Measurements from ENCODE around the gene TMEM150A.

TMEM150A gene

DNA sequence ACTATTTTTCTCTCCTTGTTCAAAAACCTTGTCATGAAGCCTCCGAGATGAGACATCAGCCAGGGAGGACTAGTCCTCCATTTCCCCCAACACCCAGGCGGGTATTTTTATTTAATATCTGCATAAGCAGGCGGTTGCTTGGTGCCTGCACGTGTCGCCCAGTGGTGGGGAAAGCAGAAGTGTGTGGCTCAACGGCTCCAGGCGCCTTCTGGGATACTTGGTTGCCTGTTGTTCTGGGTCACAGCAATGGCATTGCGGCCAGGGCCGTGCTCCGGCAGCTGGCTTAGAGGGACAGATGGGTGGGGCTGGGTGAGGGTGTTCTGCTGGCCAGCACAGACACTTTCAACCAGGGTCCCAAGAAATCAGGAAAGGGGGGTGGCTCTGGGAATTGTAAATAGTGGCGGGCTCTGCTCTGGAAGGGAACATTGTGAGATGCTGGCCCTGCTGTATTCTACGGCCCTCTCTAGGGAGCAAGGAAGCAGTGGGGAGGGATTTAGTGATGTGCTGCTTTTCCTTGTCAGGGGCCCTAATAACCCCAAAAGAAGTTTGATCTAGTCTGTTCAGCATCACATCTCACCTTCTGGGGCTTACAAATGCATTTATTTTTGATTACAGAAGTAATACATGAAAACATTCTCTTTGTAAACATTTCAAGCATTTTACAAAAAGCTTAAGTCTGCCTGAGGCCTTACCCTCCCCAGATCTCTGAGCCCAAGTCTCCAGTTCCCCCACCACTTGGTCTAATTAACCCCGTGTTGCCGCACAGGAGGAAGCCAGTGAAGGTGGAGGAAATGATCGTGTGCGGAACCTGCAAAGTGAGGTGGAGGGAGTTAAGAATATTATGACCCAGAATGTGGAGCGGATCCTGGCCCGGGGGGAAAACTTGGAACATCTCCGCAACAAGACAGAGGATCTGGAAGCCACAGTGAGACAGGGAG is 24.0 kb downstream of the TMEM150A start:
- ChIA-PET CTCF (interaction anchor here (0.7 to 1.0 kb wide), 2 partner anchors 8 to 24 kb away, joined by 3 read pairs; partner anchors contain the start of gene TMEM150A), POLR2A (ENCODE audit: low non-redundant PET) (interaction anchor here (0.6 to 2.2 kb wide), 3 partner anchors 17 to 71 kb away, joined by 3 to 6 read pairs (median 5); partner anchors contain the start of genes C2orf68 and RNF181)
- H3K27ac ChIP-seq, result peak overlapping the region; percentile 88
- no peak for DNase-seq (ENCODE audit: low spot score)
- TF ChIP-seq, protein P1, sequence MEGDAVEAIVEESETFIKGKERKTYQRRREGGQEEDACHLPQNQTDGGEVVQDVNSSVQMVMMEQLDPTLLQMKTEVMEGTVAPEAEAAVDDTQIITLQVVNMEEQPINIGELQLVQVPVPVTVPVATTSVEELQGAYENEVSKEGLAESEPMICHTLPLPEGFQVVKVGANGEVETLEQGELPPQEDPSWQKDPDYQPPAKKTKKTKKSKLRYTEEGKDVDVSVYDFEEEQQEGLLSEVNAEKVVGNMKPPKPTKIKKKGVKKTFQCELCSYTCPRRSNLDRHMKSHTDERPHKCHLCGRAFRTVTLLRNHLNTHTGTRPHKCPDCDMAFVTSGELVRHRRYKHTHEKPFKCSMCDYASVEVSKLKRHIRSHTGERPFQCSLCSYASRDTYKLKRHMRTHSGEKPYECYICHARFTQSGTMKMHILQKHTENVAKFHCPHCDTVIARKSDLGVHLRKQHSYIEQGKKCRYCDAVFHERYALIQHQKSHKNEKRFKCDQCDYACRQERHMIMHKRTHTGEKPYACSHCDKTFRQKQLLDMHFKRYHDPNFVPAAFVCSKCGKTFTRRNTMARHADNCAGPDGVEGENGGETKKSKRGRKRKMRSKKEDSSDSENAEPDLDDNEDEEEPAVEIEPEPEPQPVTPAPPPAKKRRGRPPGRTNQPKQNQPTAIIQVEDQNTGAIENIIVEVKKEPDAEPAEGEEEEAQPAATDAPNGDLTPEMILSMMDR (conservative IDR thresholded peaks at IDR 0.05; ENCODE audit: low read depth), result no peak

DNA sequence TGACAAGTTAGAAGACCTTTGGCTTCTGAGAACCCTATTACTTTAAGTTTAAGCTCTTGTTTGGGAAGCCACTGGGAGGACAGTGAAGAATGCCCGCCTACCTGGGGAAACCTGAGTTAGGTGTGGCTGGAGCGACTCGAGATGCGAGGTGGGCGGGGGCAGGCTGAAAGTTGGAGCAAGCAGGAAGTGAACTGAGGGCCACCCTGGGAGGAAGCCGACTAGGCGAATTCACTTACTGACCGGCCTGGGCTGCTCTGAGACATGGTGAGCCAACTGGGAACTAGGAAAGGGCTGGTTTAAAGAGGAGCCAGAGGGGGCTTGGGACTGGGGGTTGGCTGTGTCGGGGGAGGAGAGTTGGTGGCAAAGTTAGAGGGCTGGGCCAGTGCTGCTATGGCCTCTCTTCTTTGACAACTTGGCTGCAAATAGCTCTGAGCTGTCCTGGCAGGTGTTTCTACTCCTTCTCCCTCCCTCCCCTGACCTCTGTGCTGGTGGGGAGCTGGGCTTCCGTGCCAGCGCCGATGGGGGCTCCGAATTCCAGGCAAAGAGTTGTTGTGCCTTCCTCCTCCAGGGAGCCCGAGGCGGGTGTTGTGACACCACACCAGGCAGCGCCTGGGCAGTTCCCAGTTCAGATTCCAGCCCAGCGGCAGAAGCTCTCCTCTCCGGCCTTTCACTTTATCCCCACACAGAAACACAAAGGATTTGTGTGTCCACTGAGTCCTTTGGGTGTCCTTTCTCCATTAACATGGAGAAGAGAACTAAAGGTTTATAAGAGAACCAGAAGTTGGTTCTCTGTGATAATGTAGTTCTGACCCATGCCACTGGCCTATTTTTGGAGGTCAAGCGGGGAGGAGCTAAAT is 24.9 kb downstream of the TMEM150A start, which contains the start of gene VAMP8:
Gene VAMP8, plus strand, starts transcription at position 201 of the 857 bp plus-strand sequence. Its CDS starts 61 bp downstream, at position 262.
- DNase-seq (ENCODE audit: low spot score), result peak; percentile 87
- peak within 1 kb of the TSS; percentile 88 for H3K27ac ChIP-seq
- POLR2A ChIA-PET (ENCODE audit: low non-redundant PET), result interaction anchor here (0.6 to 2.2 kb wide), 5 partner anchors 17 to 159 kb away, joined by 3 to 6 read pairs (median 5); partner anchors contain the start of genes C2orf68, RNF181 and SH2D6
- CTCF ChIA-PET, result interaction anchor here (0.6 to 0.7 kb wide), 2 partner anchors 17 to 33 kb away, joined by 3 read pairs; no protein-coding TSS in a partner anchor
- TF ChIP-seq, protein P1 (conservative IDR thresholded peaks at IDR 0.05; ENCODE audit: low read depth), result no peak

DNA sequence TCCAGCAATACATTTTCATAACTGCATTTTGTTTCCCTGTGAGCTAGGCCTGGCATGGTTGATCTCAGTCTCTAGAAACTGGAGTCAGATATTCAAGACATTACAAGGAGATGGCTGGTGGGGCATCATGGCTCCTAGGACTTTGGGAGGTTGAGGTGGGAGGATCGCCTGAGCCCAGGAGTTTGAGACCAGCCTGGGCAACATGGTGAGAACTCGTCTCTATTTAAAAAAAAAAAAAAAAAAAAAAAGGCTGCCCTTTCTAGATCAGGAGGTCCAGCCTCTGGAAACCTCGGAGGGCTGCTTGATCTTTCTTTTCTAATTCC is 25.5 kb downstream of the TMEM150A start:
- POLR2A ChIA-PET (ENCODE audit: low non-redundant PET), result interaction anchor here (0.7 to 2.2 kb wide), 6 partner anchors 13 to 158 kb away, joined by 3 to 8 read pairs (median 6); partner anchors contain the start of genes C2orf68, RNF181 and SH2D6
- CTCF ChIA-PET, result interaction anchor here (0.6 to 0.7 kb wide), 2 partner anchors 18 to 34 kb away, joined by 3 read pairs; no protein-coding TSS in a partner anchor
- DNase-seq (ENCODE audit: low spot score), result no peak
- TF ChIP-seq, protein P1 (conservative IDR thresholded peaks at IDR 0.05; ENCODE audit: low read depth), result no peak
- H3K27ac ChIP-seq, result peak overlapping the region; percentile 88

DNA sequence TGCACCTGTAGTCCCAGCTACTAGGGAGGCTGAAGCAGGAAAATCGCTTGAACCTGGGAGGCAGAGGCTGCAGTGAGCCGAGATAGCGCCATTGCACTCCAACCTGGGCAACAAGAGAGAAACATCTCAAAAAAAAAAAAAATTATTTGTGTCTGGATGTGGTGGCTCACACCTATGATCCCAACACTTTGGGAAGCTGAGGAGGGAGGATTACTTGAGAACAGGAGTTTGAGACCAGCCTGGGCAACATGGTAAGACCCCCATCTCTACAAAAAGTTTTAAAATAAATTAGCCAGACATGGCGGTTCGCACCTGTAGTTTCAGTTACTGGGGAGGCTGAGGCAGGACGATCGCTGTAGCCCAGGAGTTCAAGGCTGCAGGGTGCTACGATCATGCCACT is 26.8 kb downstream of the TMEM150A start:
- H3K27ac ChIP-seq, result no peak overlapping the region
- TF ChIP-seq, protein P1 (conservative IDR thresholded peaks at IDR 0.05; ENCODE audit: low read depth), result no peak
- CTCF ChIA-PET, result interaction anchor here (0.6 kb wide), 2 partner anchors 8 to 12 kb away, joined by 3 read pairs; no protein-coding TSS in a partner anchor
- POLR2A ChIA-PET (ENCODE audit: low non-redundant PET), result interaction anchor here (1.0 kb wide), 1 partner anchor 14 kb away, joined by 5 read pairs; the partner anchor contains the start of gene GGCX
- no peak for DNase-seq (ENCODE audit: low spot score)

DNA sequence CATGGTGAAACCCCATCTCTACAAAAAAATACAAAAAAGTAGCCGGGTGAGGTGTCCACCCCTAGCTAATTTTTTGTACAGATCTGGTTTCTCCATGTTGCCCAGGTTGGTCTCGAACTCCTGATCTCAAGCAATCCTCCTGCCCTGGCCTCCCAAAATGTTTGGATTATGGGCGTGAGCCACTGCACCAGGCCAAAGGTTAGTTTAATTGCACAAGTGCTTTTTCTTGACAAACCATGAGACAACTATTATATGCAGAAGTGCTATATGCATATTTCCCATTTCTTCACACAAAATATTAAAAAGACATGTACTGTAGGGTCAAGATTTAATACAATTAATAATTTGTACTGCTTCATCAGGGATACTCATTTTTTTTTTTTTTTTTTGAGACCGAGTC is 36.2 kb downstream of the TMEM150A start:
- TF ChIP-seq, protein P1 (conservative IDR thresholded peaks at IDR 0.05; ENCODE audit: low read depth), result no peak
- ChIA-PET POLR2A (ENCODE audit: low non-redundant PET) (no interaction called here), CTCF (no interaction called here)
- no peak overlapping the region for H3K27ac ChIP-seq
- DNase-seq (ENCODE audit: low spot score), result no peak

Measured in RWPE1 (cell line).